Measurements from ENCODE around the gene GPHB5. TPM values are rescaled to one million over a fixed set of nuclear protein-coding genes. Genes with fewer than 3 reads are reported as not detected.
"Not testable (repeated sequence)": the region's sequence is repeated elsewhere in the genome, so short reads cannot be mapped to it uniquely, and the experiment has no call there.

The GPHB5 gene
- total RNA-seq, 1 donor, result not detected

DNA sequence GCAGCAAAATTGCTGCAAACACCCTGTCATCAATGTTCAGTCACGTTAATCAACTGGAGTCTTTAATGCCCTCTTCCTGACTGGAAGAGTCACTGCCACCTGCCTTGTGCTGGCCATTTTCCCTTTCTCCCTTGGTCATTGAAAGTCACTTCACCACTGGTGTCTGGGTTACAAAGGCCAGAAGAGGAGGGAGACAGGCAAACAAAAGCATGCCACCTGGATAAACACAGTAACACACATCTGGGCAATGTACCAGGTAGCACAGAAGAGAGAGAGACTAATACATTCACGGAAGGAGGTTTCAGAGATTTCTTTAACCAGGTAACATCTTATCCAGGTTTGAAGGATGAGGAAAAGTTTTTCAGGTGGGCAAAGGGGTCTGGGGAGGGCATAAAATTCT is 32.7 kb downstream of the GPHB5 start:
- DNase-seq (ENCODE audit: low read depth), result no peak
- H3K4me3 ChIP-seq (ENCODE audit: low read depth, low read length), result no peak overlapping the region
- TF ChIP-seq CTCF (IDR thresholded peaks at IDR 0.05; ENCODE audit: insufficient read depth, low read depth, low read length), result no peak

DNA sequence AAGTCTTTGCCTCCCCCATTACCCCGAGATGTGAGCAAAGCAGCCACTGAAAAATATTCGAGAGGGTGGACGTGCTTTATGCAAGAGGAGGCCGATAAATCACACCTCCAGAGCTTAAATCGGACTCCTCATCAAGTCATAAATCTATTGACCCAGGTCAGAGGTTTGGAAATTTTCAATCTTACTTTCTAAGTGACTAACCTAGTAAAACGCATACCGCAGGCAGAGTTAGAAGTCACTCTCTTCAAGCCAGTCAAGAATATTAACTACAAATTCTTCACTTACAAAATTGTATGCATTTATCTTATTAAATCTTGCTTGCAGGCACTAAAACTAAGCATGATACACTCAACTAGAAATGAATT is 34.9 kb downstream of the GPHB5 start:
- no peak for DNase-seq (ENCODE audit: low read depth)
- no peak for TF ChIP-seq CTCF (IDR thresholded peaks at IDR 0.05; ENCODE audit: insufficient read depth, low read depth, low read length)
- no peak overlapping the region for H3K4me3 ChIP-seq (ENCODE audit: low read depth, low read length)

DNA sequence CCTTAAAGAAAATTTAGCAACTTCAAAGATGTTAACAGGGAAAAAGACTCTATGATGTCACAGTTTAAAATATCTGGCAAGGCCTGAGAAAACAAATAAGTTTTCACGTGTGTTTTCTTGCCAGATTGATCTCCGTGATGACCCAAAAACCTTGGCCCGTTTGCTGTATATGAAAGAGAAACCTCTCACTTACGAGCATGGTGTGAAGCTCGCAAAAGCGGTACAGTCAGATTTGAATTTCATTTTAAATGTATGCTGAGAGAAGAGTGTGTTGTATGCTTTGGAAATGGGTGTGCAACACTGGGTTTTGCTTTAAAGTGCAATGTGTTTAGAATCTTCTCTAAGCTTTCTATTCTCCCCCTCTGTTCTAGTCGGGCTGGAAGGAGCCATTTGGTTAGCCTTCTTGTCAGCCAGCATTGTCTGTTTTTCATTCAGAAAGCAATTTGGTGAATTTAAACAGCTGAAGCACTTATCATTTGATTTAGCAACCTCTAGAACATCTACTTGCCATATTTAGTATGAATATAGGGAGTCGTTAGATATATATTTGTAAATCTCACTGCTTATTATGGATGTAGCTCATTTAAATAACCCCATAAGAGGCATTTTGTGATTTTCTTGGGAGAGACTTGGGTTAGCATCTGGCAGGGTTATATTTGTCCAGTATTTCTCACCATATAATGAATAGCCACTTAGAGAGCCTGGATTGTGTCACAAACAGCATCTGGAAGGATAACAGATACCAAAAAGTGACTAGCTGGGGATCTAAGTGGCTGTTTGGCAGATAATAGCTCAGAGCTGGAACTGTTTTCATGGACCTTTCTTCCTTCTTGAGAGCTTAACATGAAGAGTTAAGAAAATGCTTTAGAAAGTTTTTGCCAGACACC is 35.5 kb downstream of the GPHB5 start:
- DNase-seq (ENCODE audit: low read depth), result no peak
- H3K4me3 ChIP-seq (ENCODE audit: low read depth, low read length), result peak overlapping the region; percentile 2
- TF ChIP-seq CTCF (IDR thresholded peaks at IDR 0.05; ENCODE audit: insufficient read depth, low read depth, low read length), result no peak

DNA sequence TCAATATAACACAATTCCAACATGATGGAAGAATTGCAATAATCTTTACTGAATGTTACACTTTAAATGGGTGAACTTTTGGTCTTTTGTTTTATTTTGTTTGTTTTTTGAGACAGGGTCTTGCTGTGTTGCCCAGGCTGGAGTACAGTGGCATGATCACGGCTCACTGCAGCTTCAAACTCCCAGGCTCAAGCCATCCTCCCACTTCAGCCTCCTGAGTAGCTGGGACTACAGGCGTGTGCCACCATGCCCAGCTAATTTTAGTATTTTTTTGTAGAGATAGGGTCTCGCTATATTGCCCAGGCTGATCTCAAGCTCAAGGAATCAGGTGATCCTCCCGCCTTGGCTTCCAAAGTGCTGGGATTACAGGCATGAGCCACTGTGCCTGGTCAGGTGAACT is 38.8 kb downstream of the GPHB5 start:
- H3K4me3 ChIP-seq (ENCODE audit: low read depth, low read length), result not testable (repeated sequence)

DNA sequence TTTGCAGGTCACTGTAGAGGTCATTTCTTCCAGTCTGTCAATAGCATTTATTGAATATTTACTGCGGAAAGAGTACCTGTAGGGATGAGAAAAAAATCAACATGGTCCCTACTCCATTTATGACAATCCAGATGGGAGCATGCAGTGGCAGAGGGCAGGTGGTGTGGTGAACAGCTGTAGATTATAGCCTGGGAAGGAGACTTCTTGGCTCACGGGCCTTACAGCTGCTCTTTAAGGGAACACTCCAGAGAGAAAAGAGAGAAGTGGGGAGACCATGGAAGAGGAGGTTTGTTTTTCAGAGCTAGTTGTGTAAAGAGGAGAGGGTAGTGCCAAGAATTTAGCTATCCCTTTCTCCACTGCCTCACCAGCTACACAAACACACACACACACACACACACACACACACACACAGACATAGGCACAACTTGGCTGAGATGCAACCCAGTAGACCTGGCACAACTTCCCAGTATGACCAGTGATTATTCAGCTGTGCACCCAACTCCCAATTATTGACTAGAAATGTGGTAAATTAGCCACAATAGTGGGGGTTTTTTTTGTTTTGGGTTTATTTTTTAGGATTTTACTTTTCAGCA is 41.0 kb downstream of the GPHB5 start:
- no peak for TF ChIP-seq CTCF (IDR thresholded peaks at IDR 0.05; ENCODE audit: insufficient read depth, low read depth, low read length)
- no peak overlapping the region for H3K4me3 ChIP-seq (ENCODE audit: low read depth, low read length)
- DNase-seq (ENCODE audit: low read depth), result no peak

More for the DNA sequence above, 38.8 kb downstream of the GPHB5 start:
- DNase-seq (ENCODE audit: low read depth), result not testable (repeated sequence)

GRCh38 chr14:63276492-63277342 is 42.0 kb downstream of the GPHB5 start:
- DNase-seq (ENCODE audit: low read depth), result peak; percentile 52
- peak; percentile 79 for TF ChIP-seq CTCF (IDR thresholded peaks at IDR 0.05; ENCODE audit: insufficient read depth, low read depth, low read length)
- no peak overlapping the region for H3K4me3 ChIP-seq (ENCODE audit: low read depth, low read length)

GRCh38 chr14:63276016-63276415 is 42.7 kb downstream of the GPHB5 start:
- no peak for DNase-seq (ENCODE audit: low read depth)
- no peak overlapping the region for H3K4me3 ChIP-seq (ENCODE audit: low read depth, low read length)
- no peak for TF ChIP-seq CTCF (IDR thresholded peaks at IDR 0.05; ENCODE audit: insufficient read depth, low read depth, low read length)
